Stimulated activated CD4-positive, alpha-beta T cell treated with anti-CD3 and anti-CD28 coated beads, TNF-alpha, amount 100 ng/mL, for 48 hours (primary cell): Measurements from ENCODE around the gene GIPR.

Experiments used
- DNase-seq, 3 donors: peaks; one replicate each; pipeline ENCODE4 v3.0.0-alpha.2; 2020; ENCODE audit warnings: low read depth in 3 of 3

The GIPR gene

DNA sequence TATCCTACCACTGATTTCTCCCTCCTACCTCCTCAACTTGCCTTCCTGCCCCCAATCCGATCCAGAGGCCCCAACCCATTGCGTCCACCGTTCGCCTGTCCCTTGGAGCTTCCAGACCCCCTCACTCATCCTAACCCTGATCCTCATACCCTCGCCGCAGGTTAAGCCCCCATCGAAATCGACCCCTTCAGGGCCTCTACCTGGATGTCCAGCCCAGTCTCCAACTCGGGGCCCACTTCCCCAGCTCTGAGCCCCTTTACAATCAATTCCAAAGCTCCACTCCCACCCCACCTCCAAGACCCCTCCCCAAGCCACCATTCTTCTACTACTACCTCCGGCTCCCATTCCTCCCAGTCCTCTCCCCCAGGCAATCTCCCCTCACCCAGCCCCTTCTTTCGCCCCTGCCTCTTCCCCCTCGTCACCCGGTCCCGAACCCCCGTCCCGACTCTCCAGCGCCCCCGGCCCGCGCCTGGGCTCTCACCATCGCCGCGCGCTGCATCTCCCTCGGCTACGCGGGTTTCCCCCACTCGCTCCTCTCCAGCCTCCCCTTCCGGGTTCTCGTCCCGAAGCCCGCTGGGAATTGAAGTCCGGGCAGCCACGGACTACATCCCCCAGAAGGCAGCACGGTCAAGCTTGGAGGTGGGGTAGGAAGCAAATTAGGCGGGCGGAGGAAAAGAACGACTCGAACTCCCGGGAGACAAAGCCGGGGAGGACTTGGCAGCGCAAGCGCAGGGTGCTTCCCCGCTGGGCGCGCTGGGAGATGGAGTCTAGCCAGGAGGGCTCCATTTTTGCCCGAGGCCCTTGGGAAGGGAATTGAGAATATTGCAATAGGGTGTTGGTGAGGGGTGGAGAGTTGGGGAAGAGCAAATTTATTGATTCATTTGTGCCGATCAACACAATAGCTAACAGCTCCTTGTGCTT, 62.6 kb downstream of the GIPR start, which contains the start of gene FBXO46:
TSS of gene FBXO46 (minus strand) at position 529 of the 921 bp plus-strand sequence. CDS start 17,401 bp downstream, outside the sequence.
- peak; percentile 88 to 94 (median 88) for DNase-seq
